WTC11 (cell line): Measurements from ENCODE around the gene PDAP1. TPM values are rescaled to one million over a fixed set of nuclear protein-coding genes. Genes with fewer than 3 reads are reported as not detected.

Experiments
- FOXP1 ChIP-seq: sonication (generic); formaldehyde crosslinking; IDR thresholded peaks from 2 replicates; pipeline ENCODE4 v1.8.0; 2022; ENCODE audit warnings: missing genetic modification reagents, mild to moderate bottlenecking, moderate library complexity, borderline replicate concordance
- GABPB1 ChIP-seq: sonication (generic); formaldehyde crosslinking; IDR thresholded peaks from 2 replicates; pipeline ENCODE4 v1.8.1; 2023; ENCODE audit warnings: mild to moderate bottlenecking, missing genetic modification reagents
- HMGA2 ChIP-seq: fragments of 250-450 bp; sonication (Bioruptor Pico); IDR thresholded peaks from 2 replicates; pipeline ENCODE4 v1.4.0; 2021; ENCODE audit warnings: mild to moderate bottlenecking, moderate library complexity
- JUN ChIP-seq: sonication (generic); formaldehyde crosslinking; IDR thresholded peaks from 2 replicates; pipeline ENCODE4 v1.8.0; 2023; ENCODE audit warnings: mild to moderate bottlenecking, missing genetic modification reagents
- KAT7 ChIP-seq: sonication (generic); formaldehyde crosslinking; IDR thresholded peaks from 2 replicates; pipeline ENCODE4 v1.8.1; 2023; ENCODE audit warnings: missing genetic modification reagents, mild to moderate bottlenecking, borderline replicate concordance
- MAX ChIP-seq: sonication (generic); formaldehyde crosslinking; IDR thresholded peaks from 2 replicates; pipeline ENCODE4 v1.8.0; 2022; ENCODE audit warnings: mild to moderate bottlenecking, missing genetic modification reagents
- NFATC4 ChIP-seq: fragments of 250-450 bp; sonication (Bioruptor Pico); IDR thresholded peaks from 2 replicates; pipeline ENCODE4 v1.9.0; 2021; ENCODE audit warnings: mild to moderate bottlenecking
- NR3C1 ChIP-seq: sonication (generic); formaldehyde crosslinking; conservative IDR thresholded peaks from 2 replicates; pipeline ENCODE4 v1.8.1; 2023; ENCODE audit warnings: low read depth, mild to moderate bottlenecking, missing genetic modification reagents
- RELA ChIP-seq: sonication (generic); formaldehyde crosslinking; IDR thresholded peaks from 2 replicates; pipeline ENCODE4 v1.8.1; 2022; ENCODE audit warnings: missing genetic modification reagents, mild to moderate bottlenecking, borderline replicate concordance
- TCF7 ChIP-seq: sonication (generic); formaldehyde crosslinking; IDR thresholded peaks from 2 replicates; pipeline ENCODE4 v1.8.0; 2022; ENCODE audit warnings: mild to moderate bottlenecking, low read depth, missing genetic modification reagents, moderate library complexity
- TEAD1 ChIP-seq: sonication (generic); formaldehyde crosslinking; IDR thresholded peaks from 2 replicates; pipeline ENCODE4 v1.8.0; 2022; ENCODE audit warnings: mild to moderate bottlenecking, missing genetic modification reagents
- ZNF219 ChIP-seq: sonication (generic); formaldehyde crosslinking; IDR thresholded peaks from 2 replicates; pipeline ENCODE4 v1.8.0; 2023; ENCODE audit warnings: missing genetic modification reagents, mild to moderate bottlenecking, borderline replicate concordance
- ZNF232 ChIP-seq: sonication (generic); formaldehyde crosslinking; IDR thresholded peaks from 2 replicates; pipeline ENCODE4 v1.8.0; 2022; ENCODE audit warnings: mild to moderate bottlenecking, missing genetic modification reagents
- total RNA-seq: library from RNA; stranded (reverse); gene quantifications from 3 replicates; pipeline ENCODE4 v1.2.3, GENCODE V29; 2021
- TF ChIP-seq, protein P1 (sequence below): sonication (generic); formaldehyde crosslinking; IDR thresholded peaks from 2 replicates; pipeline ENCODE4 v1.8.0; 2023; ENCODE audit warnings: missing genetic modification reagents, mild to moderate bottlenecking, borderline replicate concordance
- TF ChIP-seq, protein P2 (sequence below): fragments of 250-450 bp; sonication (Bioruptor Pico); IDR thresholded peaks from 2 replicates; pipeline ENCODE4 v1.9.0; 2021; ENCODE audit warnings: mild to moderate bottlenecking
- TF ChIP-seq, protein P3 (sequence below): sonication (generic); formaldehyde crosslinking; IDR thresholded peaks from 2 replicates; pipeline ENCODE4 v1.8.0; 2023; ENCODE audit warnings: mild to moderate bottlenecking, missing genetic modification reagents
- TF ChIP-seq, protein P4 (sequence below): sonication (generic); formaldehyde crosslinking; IDR thresholded peaks from 2 replicates; pipeline ENCODE4 v1.8.1; 2023; ENCODE audit warnings: mild to moderate bottlenecking, moderate library complexity, missing genetic modification reagents

Gene PDAP1
- total RNA-seq, 1 experiment from 2014 or later = 177 TPM

DNA sequence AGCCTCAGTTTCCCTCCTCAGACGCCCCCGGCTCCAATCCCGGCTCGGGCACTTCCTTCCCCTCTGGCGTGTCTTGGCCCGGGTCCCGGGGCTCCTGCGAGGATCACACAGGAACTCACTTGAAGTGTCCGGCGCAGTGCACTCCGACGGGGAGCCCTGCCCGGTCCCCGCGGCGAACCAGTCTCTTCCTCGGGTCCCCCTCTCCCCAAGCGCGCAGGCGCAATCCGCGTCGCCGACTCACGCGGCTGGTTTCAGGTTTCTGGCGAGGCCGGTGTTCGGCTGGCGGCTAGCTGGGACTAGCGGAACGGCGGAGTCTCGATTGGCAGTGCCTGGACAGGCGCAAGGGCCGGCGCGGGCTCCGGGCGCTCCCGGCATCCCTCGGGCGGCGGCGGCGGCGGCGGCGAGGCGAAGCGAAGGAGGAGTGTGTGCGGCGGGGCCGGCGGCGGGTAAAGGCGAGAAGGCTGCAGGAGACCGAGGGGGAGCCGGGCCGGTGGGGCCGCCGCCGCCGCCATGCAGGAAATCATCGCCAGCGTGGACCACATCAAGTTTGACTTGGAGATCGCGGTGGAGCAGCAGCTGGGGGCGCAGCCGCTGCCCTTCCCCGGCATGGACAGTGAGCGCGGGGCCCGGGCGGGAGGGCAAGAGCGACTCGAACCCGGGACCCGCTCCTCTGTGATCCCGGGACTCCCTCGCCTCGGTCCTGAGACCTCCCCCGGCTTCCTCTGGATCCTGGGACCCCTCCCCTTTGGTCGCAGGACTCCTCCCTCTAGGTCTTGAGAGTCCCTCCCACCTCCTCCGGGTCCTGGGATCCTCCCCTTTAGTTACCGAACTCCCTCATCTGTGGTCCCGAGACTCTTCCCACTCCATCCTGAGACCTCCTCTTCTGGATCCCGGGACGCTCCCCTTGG is 30.4 kb upstream of the PDAP1 start, which contains the start of the genes CPSF4 and PTCD1 (continued):
- TF ChIP-seq, protein P1, sequence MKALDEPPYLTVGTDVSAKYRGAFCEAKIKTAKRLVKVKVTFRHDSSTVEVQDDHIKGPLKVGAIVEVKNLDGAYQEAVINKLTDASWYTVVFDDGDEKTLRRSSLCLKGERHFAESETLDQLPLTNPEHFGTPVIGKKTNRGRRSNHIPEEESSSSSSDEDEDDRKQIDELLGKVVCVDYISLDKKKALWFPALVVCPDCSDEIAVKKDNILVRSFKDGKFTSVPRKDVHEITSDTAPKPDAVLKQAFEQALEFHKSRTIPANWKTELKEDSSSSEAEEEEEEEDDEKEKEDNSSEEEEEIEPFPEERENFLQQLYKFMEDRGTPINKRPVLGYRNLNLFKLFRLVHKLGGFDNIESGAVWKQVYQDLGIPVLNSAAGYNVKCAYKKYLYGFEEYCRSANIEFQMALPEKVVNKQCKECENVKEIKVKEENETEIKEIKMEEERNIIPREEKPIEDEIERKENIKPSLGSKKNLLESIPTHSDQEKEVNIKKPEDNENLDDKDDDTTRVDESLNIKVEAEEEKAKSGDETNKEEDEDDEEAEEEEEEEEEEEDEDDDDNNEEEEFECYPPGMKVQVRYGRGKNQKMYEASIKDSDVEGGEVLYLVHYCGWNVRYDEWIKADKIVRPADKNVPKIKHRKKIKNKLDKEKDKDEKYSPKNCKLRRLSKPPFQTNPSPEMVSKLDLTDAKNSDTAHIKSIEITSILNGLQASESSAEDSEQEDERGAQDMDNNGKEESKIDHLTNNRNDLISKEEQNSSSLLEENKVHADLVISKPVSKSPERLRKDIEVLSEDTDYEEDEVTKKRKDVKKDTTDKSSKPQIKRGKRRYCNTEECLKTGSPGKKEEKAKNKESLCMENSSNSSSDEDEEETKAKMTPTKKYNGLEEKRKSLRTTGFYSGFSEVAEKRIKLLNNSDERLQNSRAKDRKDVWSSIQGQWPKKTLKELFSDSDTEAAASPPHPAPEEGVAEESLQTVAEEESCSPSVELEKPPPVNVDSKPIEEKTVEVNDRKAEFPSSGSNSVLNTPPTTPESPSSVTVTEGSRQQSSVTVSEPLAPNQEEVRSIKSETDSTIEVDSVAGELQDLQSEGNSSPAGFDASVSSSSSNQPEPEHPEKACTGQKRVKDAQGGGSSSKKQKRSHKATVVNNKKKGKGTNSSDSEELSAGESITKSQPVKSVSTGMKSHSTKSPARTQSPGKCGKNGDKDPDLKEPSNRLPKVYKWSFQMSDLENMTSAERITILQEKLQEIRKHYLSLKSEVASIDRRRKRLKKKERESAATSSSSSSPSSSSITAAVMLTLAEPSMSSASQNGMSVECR = peak; percentile 83; the same call in 1 of the 2 replicates
- no peak for TF ChIP-seq HMGA2 (CRISPR knock-in tag)
- TF ChIP-seq JUN (CRISPR knock-in tag) = peak; percentile 81; the same call in 1 of the 2 replicates
- TF ChIP-seq, protein P2, sequence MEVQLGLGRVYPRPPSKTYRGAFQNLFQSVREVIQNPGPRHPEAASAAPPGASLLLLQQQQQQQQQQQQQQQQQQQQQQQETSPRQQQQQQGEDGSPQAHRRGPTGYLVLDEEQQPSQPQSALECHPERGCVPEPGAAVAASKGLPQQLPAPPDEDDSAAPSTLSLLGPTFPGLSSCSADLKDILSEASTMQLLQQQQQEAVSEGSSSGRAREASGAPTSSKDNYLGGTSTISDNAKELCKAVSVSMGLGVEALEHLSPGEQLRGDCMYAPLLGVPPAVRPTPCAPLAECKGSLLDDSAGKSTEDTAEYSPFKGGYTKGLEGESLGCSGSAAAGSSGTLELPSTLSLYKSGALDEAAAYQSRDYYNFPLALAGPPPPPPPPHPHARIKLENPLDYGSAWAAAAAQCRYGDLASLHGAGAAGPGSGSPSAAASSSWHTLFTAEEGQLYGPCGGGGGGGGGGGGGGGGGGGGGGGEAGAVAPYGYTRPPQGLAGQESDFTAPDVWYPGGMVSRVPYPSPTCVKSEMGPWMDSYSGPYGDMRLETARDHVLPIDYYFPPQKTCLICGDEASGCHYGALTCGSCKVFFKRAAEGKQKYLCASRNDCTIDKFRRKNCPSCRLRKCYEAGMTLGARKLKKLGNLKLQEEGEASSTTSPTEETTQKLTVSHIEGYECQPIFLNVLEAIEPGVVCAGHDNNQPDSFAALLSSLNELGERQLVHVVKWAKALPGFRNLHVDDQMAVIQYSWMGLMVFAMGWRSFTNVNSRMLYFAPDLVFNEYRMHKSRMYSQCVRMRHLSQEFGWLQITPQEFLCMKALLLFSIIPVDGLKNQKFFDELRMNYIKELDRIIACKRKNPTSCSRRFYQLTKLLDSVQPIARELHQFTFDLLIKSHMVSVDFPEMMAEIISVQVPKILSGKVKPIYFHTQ (CRISPR knock-in tag) = no peak
- TF ChIP-seq, protein P3, sequence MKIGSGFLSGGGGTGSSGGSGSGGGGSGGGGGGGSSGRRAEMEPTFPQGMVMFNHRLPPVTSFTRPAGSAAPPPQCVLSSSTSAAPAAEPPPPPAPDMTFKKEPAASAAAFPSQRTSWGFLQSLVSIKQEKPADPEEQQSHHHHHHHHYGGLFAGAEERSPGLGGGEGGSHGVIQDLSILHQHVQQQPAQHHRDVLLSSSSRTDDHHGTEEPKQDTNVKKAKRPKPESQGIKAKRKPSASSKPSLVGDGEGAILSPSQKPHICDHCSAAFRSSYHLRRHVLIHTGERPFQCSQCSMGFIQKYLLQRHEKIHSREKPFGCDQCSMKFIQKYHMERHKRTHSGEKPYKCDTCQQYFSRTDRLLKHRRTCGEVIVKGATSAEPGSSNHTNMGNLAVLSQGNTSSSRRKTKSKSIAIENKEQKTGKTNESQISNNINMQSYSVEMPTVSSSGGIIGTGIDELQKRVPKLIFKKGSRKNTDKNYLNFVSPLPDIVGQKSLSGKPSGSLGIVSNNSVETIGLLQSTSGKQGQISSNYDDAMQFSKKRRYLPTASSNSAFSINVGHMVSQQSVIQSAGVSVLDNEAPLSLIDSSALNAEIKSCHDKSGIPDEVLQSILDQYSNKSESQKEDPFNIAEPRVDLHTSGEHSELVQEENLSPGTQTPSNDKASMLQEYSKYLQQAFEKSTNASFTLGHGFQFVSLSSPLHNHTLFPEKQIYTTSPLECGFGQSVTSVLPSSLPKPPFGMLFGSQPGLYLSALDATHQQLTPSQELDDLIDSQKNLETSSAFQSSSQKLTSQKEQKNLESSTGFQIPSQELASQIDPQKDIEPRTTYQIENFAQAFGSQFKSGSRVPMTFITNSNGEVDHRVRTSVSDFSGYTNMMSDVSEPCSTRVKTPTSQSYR (CRISPR knock-in tag) = no peak
- peak; percentile 82 for TF ChIP-seq MAX (CRISPR knock-in tag)
- TF ChIP-seq ZNF219 (CRISPR knock-in tag) = peak; percentile 58; the same call in 1 of the 2 replicates
- TF ChIP-seq ZNF232 (CRISPR knock-in tag) = 0 out of 2 replicates have a peak, but pooled peaks have one; percentile 67
- TF ChIP-seq RELA (CRISPR knock-in tag) = no peak
- TF ChIP-seq TEAD1 = peak; percentile 83; the same call in 1 of the 2 replicates
- no peak for TF ChIP-seq KAT7 (CRISPR knock-in tag)
- no peak for TF ChIP-seq TCF7 (CRISPR knock-in tag)
- TF ChIP-seq FOXP1 (CRISPR knock-in tag) = peak; percentile 91
- TF ChIP-seq, protein P4, sequence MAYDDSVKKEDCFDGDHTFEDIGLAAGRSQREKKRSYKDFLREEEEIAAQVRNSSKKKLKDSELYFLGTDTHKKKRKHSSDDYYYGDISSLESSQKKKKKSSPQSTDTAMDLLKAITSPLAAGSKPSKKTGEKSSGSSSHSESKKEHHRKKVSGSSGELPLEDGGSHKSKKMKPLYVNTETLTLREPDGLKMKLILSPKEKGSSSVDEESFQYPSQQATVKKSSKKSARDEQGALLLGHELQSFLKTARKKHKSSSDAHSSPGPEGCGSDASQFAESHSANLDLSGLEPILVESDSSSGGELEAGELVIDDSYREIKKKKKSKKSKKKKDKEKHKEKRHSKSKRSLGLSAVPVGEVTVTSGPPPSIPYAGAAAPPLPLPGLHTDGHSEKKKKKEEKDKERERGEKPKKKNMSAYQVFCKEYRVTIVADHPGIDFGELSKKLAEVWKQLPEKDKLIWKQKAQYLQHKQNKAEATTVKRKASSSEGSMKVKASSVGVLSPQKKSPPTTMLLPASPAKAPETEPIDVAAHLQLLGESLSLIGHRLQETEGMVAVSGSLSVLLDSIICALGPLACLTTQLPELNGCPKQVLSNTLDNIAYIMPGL (CRISPR knock-in tag) = peak; percentile 93
- no peak for TF ChIP-seq NFATC4 (CRISPR knock-in tag)
- no peak for TF ChIP-seq NR3C1 (CRISPR knock-in tag)
- peak; percentile 67; the same call in 1 of the 2 replicates for TF ChIP-seq GABPB1 (CRISPR knock-in tag)
- TF ChIP-seq, all 79 proteins: peak for 25
